IPS-11a (cell line): ENCODE data around the gene CCDC197.

Source experiments
- H3K4me3 ChIP-seq: one replicate; pipeline ENCODE4 v1.5.1; 2013; ENCODE audit warnings: low read depth, low read length, control low read depth

The CCDC197 gene

DNA sequence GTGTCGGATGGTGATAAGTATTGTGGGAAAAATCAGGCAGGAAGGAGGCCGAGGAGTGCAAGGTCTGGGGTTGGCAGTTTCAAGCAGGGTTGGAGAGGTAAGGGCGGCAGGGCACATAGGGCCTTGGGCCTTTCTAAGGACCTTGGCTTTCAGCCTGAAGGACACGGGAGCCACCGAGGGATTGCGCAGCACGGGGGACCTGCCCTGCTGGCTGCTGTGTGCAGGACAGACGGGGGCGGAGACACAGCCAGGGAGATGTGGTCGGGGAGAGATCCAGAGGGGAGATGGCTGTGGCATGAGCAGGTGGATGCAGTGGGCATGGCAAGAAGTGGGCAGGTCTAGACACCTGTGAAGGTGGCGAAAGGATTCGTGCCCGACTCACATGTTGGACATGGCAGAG, 43.7 kb downstream of the CCDC197 start:
- H3K4me3 ChIP-seq: no peak overlapping the region

- H3K4me3 ChIP-seq: no peak overlapping the region
Measured at GRCh38 chr14:94041551-94042346, 44.6 kb downstream of the CCDC197 start.

GRCh38 chr14:94042433-94043091, 45.5 kb downstream of the CCDC197 start:
- H3K4me3 ChIP-seq: no peak overlapping the region

- H3K4me3 ChIP-seq: no peak overlapping the region
Measured at GRCh38 chr14:94043111-94043755, 46.1 kb downstream of the CCDC197 start.

- H3K4me3 ChIP-seq: no peak overlapping the region
Measured at GRCh38 chr14:94043756-94044475, 46.8 kb downstream of the CCDC197 start.

GRCh38 chr14:94044476-94045091, 47.5 kb downstream of the CCDC197 start:
- no peak overlapping the region for H3K4me3 ChIP-seq

DNA sequence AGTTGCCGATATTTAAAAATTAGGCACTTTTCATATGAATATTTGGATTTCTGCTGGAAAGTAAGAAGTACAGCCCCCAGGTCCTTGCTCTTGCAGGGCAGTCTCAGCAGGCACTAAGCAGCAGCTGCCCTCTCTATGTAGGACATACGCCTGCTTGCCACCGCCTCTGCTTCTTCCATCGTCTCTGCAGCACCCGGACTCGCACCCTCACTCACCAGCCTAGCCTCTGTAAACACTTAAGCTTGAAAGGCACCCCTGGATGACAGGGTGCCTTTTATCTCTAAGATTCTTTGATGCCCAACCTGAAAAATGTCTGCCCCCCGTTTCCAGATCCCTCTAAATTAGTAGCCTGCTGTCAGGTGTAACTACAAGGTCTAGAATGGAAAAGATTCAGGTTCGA, 48.0 kb downstream of the CCDC197 start:
- H3K4me3 ChIP-seq: no peak overlapping the region

- H3K4me3 ChIP-seq: no peak overlapping the region
Measured at GRCh38 chr14:94045563-94046345, 48.7 kb downstream of the CCDC197 start.

GRCh38 chr14:94046696-94047250, 49.7 kb downstream of the CCDC197 start:
- H3K4me3 ChIP-seq: no peak overlapping the region

DNA sequence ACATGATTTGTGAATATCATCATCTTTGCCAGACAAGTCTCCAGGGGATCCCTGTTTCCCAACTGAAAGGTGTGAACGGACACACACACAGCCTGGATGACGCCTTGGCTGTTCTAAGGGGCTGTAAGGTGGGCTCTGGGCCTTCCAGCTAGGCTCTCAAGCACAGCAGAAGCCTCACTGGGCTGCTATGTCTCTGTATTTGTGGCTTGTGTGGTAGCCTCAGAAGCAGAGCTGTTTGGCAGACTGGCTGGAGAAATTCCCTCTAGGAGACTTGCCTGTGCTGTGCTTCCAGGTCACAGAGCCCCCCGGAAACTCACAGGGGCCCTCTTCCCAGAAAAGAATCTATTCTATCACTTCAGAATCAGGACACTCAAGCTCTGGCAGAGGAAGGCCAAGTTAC, 50.5 kb downstream of the CCDC197 start:
- no peak overlapping the region for H3K4me3 ChIP-seq

- H3K4me3 ChIP-seq: no peak overlapping the region
Measured at GRCh38 chr14:94048691-94049624, 51.9 kb downstream of the CCDC197 start.

DNA sequence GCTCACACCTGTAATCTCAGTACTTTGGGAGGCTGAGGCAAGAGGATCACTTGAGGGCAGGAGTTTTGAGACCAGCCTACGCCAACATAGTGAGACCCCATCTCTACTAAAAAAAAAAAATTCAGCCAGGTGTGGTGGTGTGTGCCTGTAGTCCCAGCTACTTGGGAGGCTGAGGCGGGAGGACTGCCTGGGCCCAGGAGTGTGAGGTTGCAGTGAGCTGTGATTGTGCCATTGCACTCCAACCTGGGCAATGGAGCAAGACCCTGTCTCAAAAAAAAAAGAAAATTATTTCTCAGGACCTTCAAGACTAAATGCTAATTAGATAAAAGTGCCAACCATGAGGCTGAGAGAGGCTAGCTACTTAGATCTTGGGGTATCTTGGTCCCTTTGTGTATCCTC, 52.5 kb downstream of the CCDC197 start:
- no peak overlapping the region for H3K4me3 ChIP-seq

DNA sequence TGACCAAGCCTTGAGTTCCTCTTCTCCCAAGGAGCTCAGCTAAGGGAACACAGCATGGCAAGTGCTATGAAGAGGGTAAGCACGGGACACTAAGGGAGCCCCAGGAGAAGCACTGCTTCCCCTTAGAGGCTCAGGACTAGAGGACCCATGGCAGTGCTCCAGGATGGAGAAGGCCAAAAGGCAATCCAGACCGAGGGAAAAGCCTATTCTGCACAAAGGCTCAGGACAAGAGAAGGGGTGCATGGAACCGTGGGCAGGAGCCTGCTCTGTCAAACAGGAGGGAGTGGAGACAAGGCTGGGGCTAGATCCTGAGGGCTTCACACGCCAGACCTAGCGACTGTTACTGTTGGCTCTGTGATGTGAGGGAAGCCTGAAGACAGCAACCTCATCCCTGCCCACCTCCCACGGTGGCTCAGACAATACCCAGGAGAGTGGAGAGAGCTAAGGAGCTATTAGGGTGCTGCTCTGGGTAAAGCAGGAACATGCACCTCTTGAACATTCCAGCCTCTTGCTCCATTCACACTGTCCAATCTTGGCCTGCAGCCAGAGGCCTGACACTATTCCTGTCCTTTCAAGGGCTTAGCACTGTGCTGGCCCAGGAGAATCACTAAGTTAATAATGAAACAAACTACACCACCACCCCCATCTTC, 53.3 kb downstream of the CCDC197 start:
- H3K4me3 ChIP-seq: no peak overlapping the region

DNA sequence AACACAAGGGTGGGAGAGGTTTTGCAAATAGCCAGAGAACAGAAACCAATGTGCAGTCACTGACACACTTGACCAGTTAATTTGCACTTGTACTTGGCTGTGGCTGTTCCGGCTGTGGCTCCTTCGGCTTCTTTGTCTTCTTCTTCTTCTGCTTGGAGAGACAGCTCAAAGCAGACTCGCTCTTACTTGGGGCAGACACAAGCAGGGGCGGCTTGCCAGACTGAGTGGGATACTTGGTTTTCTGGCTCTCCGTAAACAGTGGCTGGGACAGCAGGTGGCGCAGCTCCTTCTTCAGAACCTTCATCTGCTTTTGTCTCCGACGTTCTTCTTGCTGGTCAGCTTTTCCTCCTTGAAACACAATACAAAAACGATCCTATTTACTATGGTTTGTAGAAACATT, 54.0 kb downstream of the CCDC197 start:
- no peak overlapping the region for H3K4me3 ChIP-seq

DNA sequence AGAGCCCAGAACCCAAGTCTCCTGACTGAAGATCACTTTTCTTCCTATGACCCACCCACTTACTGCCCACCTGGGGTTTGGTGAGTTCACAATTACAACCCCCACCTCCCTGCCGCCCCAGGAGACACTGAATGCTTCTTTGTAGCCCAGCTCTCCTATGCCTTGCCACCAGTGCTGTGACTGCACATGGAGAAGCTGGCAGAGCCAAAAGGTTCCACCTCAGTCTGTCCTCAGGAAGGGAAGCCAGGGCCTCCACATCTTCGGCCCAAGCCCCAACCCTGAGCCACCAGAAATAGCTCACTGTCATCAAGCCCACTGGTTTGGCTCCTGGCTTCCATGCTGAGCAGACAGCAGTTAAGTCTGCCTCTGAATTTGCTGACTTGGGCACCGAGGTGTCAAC, 54.7 kb downstream of the CCDC197 start:
- no peak overlapping the region for H3K4me3 ChIP-seq

DNA sequence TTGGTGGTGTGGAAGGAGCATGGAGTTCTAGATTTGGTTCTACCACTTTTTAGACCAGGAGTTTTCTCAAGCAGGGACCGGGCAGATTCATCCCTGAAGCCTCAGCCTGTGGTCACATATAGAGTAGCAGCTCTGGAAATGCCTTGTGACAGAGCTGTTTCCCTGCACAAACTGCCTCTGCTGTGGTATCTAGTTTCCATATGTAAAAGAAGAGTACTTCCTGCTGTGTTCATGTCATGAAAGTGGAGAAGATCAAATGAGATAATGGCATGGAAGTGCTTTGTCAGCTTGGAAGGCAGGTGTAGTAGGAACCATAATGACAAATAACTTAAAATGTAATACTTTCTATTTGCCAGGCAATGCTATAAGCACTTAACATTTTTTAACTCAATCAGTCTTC, 55.1 kb downstream of the CCDC197 start:
- no peak overlapping the region for H3K4me3 ChIP-seq

DNA sequence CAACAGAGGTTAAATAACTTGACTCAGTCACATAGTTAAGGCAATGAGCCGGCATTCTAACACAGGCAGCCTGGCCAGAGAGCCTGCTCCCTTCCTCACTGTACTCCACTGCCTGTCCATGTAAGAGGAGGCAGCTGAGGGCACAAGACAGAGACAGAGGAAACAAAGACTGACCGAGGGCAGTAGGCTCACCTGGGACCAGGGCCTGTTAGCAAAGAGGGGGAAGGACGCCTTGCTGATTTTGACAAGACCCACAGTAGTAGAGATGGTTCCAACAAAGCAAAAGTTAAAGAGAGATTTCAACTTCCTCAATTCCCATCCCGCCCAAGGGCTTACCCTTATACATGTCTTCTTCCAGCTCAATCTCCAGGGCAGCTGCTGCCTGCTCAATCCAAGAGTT, 55.6 kb downstream of the CCDC197 start:
- no peak overlapping the region for H3K4me3 ChIP-seq

GRCh38 chr14:94054401-94054800, 57.3 kb downstream of the CCDC197 start:
- no peak overlapping the region for H3K4me3 ChIP-seq
